ENCODE results near the gene SLC39A11. TPM values are rescaled to one million over a fixed set of nuclear protein-coding genes. Genes with fewer than 3 reads are reported as not detected.

The SLC39A11 gene
- total and polyA plus RNA-seq, 2 of the 13 experiments (the other 11 are each of a cell fraction or from before 2014, with no cell fraction given), result 17.2 to 31.5 TPM

DNA sequence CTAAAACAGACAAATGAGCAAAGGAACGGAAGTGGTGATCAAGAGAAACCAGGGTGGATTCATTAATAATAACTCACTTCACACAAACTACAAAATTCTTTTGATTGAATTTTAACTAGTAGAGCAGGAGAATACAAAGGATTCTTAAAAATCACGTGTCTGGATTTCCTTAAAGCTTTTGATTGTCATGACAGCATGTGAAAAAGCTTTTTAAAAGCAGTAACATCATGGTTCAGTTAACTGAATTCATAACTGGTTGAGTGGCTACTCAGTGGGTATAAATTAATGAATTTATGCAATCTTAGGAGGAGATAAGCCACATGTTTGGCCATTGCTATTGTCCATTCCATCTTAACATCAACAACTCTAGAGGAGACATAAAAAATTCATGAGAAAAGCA, 333.2 kb downstream of the SLC39A11 start:
- Histone ChIP-seq H3K4me2 (ENCODE audit: low read depth, low read length) (no peak overlapping the region), H2AFZ (ENCODE audit: low read length) (no peak overlapping the region), H3K27ac (ENCODE audit: extremely low read length, insufficient read depth, low read length) (no peak overlapping the region), H4K20me1 (ENCODE audit: insufficient read depth, low read length) (no peaks in the 10 kb centered on the region), H3K9ac (ENCODE audit: insufficient read depth, low read depth, low read length) (no peak overlapping the region), H3K79me2 (ENCODE audit: insufficient read depth, low read length) (no peaks in the 10 kb centered on the region), H3K27me3 (ENCODE audit: control insufficient read depth in 1 of 2, insufficient read depth in 2 of 2, low read length in 2 of 2) (no peaks in the 10 kb centered on the region), H3K9me3 (ENCODE audit: low read length) (no peaks in the 10 kb centered on the region), H3K4me3 (replicated peaks in 1 of 3; ENCODE audit: insufficient read depth in 1 of 3, low read depth in 2 of 3, low read length in 3 of 3) (no peak overlapping the region), H3K4me1 (ENCODE audit: insufficient read depth, low read length) (no peaks in the 10 kb centered on the region), H3K36me3 (replicated peaks in 1 of 2; ENCODE audit: control insufficient read depth in 1 of 2, insufficient read depth in 2 of 2, low read length in 2 of 2) (no peaks in the 10 kb centered on the region)
- ATAC-seq (no peak), DNase-seq (ENCODE audit: low spot score) (no peak), FAIRE-seq (no peak)
- TF ChIP-seq YEATS2 (CRISPR knock-in tag; IDR thresholded peaks at IDR 0.05; ENCODE audit: borderline replicate concordance) (no peak), TBX3 (IDR thresholded peaks at IDR 0.05; ENCODE audit: borderline replicate concordance) (no peak), TCF7 (IDR thresholded peaks at IDR 0.05; ENCODE audit: low read depth) (no peak), PRMT3 (CRISPR knock-in tag; IDR thresholded peaks at IDR 0.05; ENCODE audit: borderline replicate concordance, low read depth) (no peak)
- BruUV-seq (replicated peaks), result no TSS peak
- ChIA-PET CTCF (ENCODE audit: low intra/inter-chr PET ratio, low total read pairs) (no interaction called here), POLR2A (no interaction called here)
- intact Hi-C loops (cut with micrococcal nuclease; ENCODE audit: unreplicated experiment), result no loop called here
- 84% methylated on average over 2 of the region's 2 CpGs for WGBS (ENCODE audit: low lambda C conversion rate)
- in situ Hi-C loops (cut with HindIII; ENCODE audit: extremely low pct_ligation_motif_present, low pct_unique_long_range_greater_than_20kb), result no loop called here

DNA sequence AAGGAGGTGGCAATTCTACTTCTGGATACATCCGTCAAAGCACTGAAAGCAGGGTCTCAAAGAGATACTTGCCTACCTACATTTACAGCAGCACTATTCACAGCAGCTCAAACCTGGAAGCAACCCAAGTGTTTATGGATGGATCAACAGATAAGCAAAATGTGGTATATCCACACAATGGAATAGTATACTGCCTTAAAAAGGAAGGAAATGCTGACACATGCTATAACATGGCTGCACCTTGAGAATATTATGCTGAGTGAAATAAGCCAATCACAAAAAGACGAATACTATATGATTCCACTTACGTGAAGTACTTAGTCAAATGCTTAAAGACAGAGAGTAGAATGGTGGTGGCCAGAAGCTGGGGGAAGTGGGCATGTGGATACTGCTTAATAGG, 336.2 kb downstream of the SLC39A11 start:
- H3K36me3 ChIP-seq (replicated peaks in 1 of 2; ENCODE audit: control insufficient read depth in 1 of 2, insufficient read depth in 2 of 2, low read length in 2 of 2), result no peaks in the 10 kb centered on the region
- H3K27me3 ChIP-seq (ENCODE audit: control insufficient read depth in 1 of 2, insufficient read depth in 2 of 2, low read length in 2 of 2), result no peaks in the 10 kb centered on the region
- H3K9me3 ChIP-seq (ENCODE audit: low read length), result no peaks in the 10 kb centered on the region
- FAIRE-seq (no peak), ATAC-seq (no peak), DNase-seq (ENCODE audit: low spot score) (no peak)
- H3K4me1 ChIP-seq (ENCODE audit: insufficient read depth, low read length), result no peaks in the 10 kb centered on the region
- BruUV-seq (replicated peaks), result no TSS peak
- ChIA-PET POLR2A (no interaction called here), CTCF (ENCODE audit: low intra/inter-chr PET ratio, low total read pairs) (no interaction called here)
- H3K4me2 ChIP-seq (ENCODE audit: low read depth, low read length), result no peak overlapping the region
- 91% methylated on average over 3 of the region's 3 CpGs for WGBS (ENCODE audit: low lambda C conversion rate)
- no peak overlapping the region for H2AFZ ChIP-seq (ENCODE audit: low read length)
- no peaks in the 10 kb centered on the region for H3K79me2 ChIP-seq (ENCODE audit: insufficient read depth, low read length)
- H3K4me3 ChIP-seq (replicated peaks in 1 of 3; ENCODE audit: insufficient read depth in 1 of 3, low read depth in 2 of 3, low read length in 3 of 3), result no peak overlapping the region
- TF ChIP-seq TCF7L2 (IDR thresholded peaks at IDR 0.05; ENCODE audit: low read depth, low read length) (no peak), MAFF (IDR thresholded peaks at IDR 0.05; ENCODE audit: low read depth, low read length) (peak; percentile 89), MAFK (conservative IDR thresholded peaks at IDR 0.05 in 1 of 2, IDR thresholded peaks at IDR 0.05 in 1 of 2; ENCODE audit: low read length in 2 of 2) (peak; percentile 81 to 90)
- no peak overlapping the region for H3K27ac ChIP-seq (ENCODE audit: extremely low read length, insufficient read depth, low read length)
- no peak overlapping the region for H3K9ac ChIP-seq (ENCODE audit: insufficient read depth, low read depth, low read length)
- intact Hi-C loops (cut with micrococcal nuclease; ENCODE audit: unreplicated experiment), result no loop called here
- in situ Hi-C loops (cut with HindIII; ENCODE audit: extremely low pct_ligation_motif_present, low pct_unique_long_range_greater_than_20kb), result no loop called here
- H4K20me1 ChIP-seq (ENCODE audit: insufficient read depth, low read length), result no peaks in the 10 kb centered on the region

Data from HepG2 (cell line).